ENCODE results near the gene TP53TG5. TPM values are rescaled to one million over a fixed set of nuclear protein-coding genes. Genes with fewer than 3 reads are reported as not detected.

Gene TP53TG5
- total and polyA plus RNA-seq, 2 experiments from 2014 or later: not detected

- no peak for DNase-seq (ENCODE audit: low spot score)
- Histone ChIP-seq H4K20me1 (replicated peaks; ENCODE audit: insufficient read depth) (no peaks in the 10 kb centered on the region), H3F3A (replicated peaks; ENCODE audit: low read depth) (no peaks in the 10 kb centered on the region), H3K4me1 (ENCODE audit: insufficient read depth) (no peaks in the 10 kb centered on the region), H3K9me2 (ENCODE audit: insufficient read depth) (no peaks in the 10 kb centered on the region), H3K36me3 (ENCODE audit: insufficient read depth) (peaks cover 5% of the 10 kb centered on the region; the same call in 1 of the 2 replicates), H3K27me3 (ENCODE audit: insufficient read depth) (no peaks in the 10 kb centered on the region), H3K4me3 (no peak overlapping the region), H3K79me2 (replicated peaks; ENCODE audit: insufficient read depth) (no peaks in the 10 kb centered on the region), H3K4me2 (no peak overlapping the region), H3K27ac (ENCODE audit: low read depth) (no peak overlapping the region), H2AFZ (no peak overlapping the region)
- no peaks in the 10 kb centered on the region for H3K9me3 Mint-ChIP-seq
- no peaks in the 10 kb centered on the region for H3K27me3 Mint-ChIP-seq (ENCODE audit: insufficient read depth, low read depth, poor library complexity)
- ATAC-seq: no peak
- H3K4me3 Mint-ChIP-seq: no peak overlapping the region
- no peaks in the 10 kb centered on the region for H3K4me1 Mint-ChIP-seq
- TF ChIP-seq ZNF114 (CRISPR knock-in tag; IDR thresholded peaks at IDR 0.05) (no peak), CTCF (conservative IDR thresholded peaks at IDR 0.05; ENCODE audit: low read depth in 2 of 2) (peak in 1 of 2 experiments; percentile 18; a peak in 1 of 4 replicates)
- no peak overlapping the region for H3K27ac Mint-ChIP-seq
- H3K36me3 Mint-ChIP-seq (ENCODE audit: low read depth): peaks cover 21% of the 10 kb centered on the region
Observed at GRCh38 chr20:45427236-45428149, 49.4 kb upstream of the TP53TG5 start.

GRCh38 chr20:45426320-45427016 is 48.3 kb upstream of the TP53TG5 start:
- peak; percentile 23; the same call in 1 of the 3 replicates for ATAC-seq

More at GRCh38 chr20:45426320-45427016, 48.3 kb upstream of the TP53TG5 start:
- H3K4me3 Mint-ChIP-seq: no peak overlapping the region
- no peak overlapping the region for H3K27ac ChIP-seq (ENCODE audit: low read depth)
- H3K9me2 ChIP-seq (ENCODE audit: insufficient read depth): no peaks in the 10 kb centered on the region
- H3K27me3 Mint-ChIP-seq (ENCODE audit: insufficient read depth, low read depth, poor library complexity): no peaks in the 10 kb centered on the region
- no peaks in the 10 kb centered on the region for H3F3A ChIP-seq (replicated peaks; ENCODE audit: low read depth)
- no peak for DNase-seq (ENCODE audit: low spot score)
- no peak overlapping the region for H3K4me3 ChIP-seq
- H3K27ac Mint-ChIP-seq: no peak overlapping the region
- H3K4me2 ChIP-seq: no peak overlapping the region
- no peaks in the 10 kb centered on the region for H3K4me1 ChIP-seq (ENCODE audit: insufficient read depth)
- H3K36me3 Mint-ChIP-seq (ENCODE audit: low read depth): peaks cover 28% of the 10 kb centered on the region
- TF ChIP-seq EZH2 (IDR thresholded peaks at IDR 0.05; ENCODE audit: low read depth, unreplicated experiment) (no peak), CTCF (conservative IDR thresholded peaks at IDR 0.05; ENCODE audit: low read depth in 2 of 2) (no peak), ZNF114 (CRISPR knock-in tag; IDR thresholded peaks at IDR 0.05) (no peak), CREB1 (CRISPR knock-in tag; IDR thresholded peaks at IDR 0.05; ENCODE audit: low read depth) (no peak)
- H3K36me3 ChIP-seq (ENCODE audit: insufficient read depth): peaks cover 11% of the 10 kb centered on the region
- H3K9me3 Mint-ChIP-seq: no peaks in the 10 kb centered on the region
- no peaks in the 10 kb centered on the region for H4K20me1 ChIP-seq (replicated peaks; ENCODE audit: insufficient read depth)
- H2AFZ ChIP-seq: no peak overlapping the region
- H3K79me2 ChIP-seq (replicated peaks; ENCODE audit: insufficient read depth): no peaks in the 10 kb centered on the region
- no peaks in the 10 kb centered on the region for H3K27me3 ChIP-seq (ENCODE audit: insufficient read depth)
- no peaks in the 10 kb centered on the region for H3K4me1 Mint-ChIP-seq

All from GM23338 (cell line).